GM18868 (cell line): ENCODE measurements around the gene UBC.
A peak's percentile ranks its signal among the peaks of the same experiment; 100 is the strongest.
"Not testable (repeated sequence)": the region's sequence is repeated elsewhere in the genome, so short reads cannot be mapped to it uniquely, and the experiment has no call there.

Source experiments
- ATAC-seq: cut with Tn5 transposase; IDR thresholded peaks from one replicate; pipeline ENCODE4 v1.9.1; 2021; ENCODE audit warnings: mild to moderate bottlenecking, moderate library complexity; ENCODE audit not compliant: unreplicated experiment

UBC gene

GRCh38 chr12:124893792-124894516, 20.5 kb downstream of the UBC start:
- no peak for ATAC-seq

GRCh38 chr12:124888260-124888659, 26.2 kb downstream of the UBC start:
- no peak for ATAC-seq

GRCh38 chr12:124887766-124888165, 26.7 kb downstream of the UBC start:
- not testable (repeated sequence) for ATAC-seq

- peak; percentile 90 for ATAC-seq
Measured at GRCh38 chr12:124884587-124885438, 29.6 kb downstream of the UBC start.

GRCh38 chr12:124883263-124884130, 31.0 kb downstream of the UBC start:
- ATAC-seq: no peak

- ATAC-seq: no peak
Measured at GRCh38 chr12:124881123-124881522, 33.3 kb downstream of the UBC start.

- ATAC-seq: not testable (repeated sequence)
Measured at GRCh38 chr12:124880335-124880734, 34.1 kb downstream of the UBC start.

- no peak for ATAC-seq
Measured at GRCh38 chr12:124878795-124879516, 35.5 kb downstream of the UBC start.

- ATAC-seq: no peak
Measured at GRCh38 chr12:124877423-124877822, 37.0 kb downstream of the UBC start.

GRCh38 chr12:124876171-124876570, 38.3 kb downstream of the UBC start:
- no peak for ATAC-seq

GRCh38 chr12:124875803-124876132, 38.7 kb downstream of the UBC start:
- ATAC-seq: no peak

- ATAC-seq: no peak
Measured at GRCh38 chr12:124874988-124875802, 39.3 kb downstream of the UBC start.

GRCh38 chr12:124874188-124874587, 40.3 kb downstream of the UBC start:
- no peak for ATAC-seq

- ATAC-seq: no peak
Measured at GRCh38 chr12:124872068-124872719, 42.3 kb downstream of the UBC start.

GRCh38 chr12:124871297-124871696, 43.2 kb downstream of the UBC start:
- ATAC-seq: no peak

GRCh38 chr12:124870515-124870914, 43.9 kb downstream of the UBC start:
- no peak for ATAC-seq

GRCh38 chr12:124869059-124869665, 45.3 kb downstream of the UBC start:
- ATAC-seq: peak; percentile 57

- ATAC-seq: no peak
Measured at GRCh38 chr12:124868252-124869058, 46.0 kb downstream of the UBC start.
